ENCODE data around the gene TSHR.
"Not testable (repeated sequence)": the region's sequence is repeated elsewhere in the genome, so short reads cannot be mapped to it uniquely, and the experiment has no call there.

The TSHR gene

GRCh38 chr14:80941241-80942185 lies 13.9 kb upstream of the TSHR start, which contains the start of gene CEP128:
CEP128 (minus strand) TSS chr14:80941738.
- Mint-ChIP-seq H3K4me1 (ENCODE audit: low read depth) (peaks cover 27% of the 10 kb centered on the region), H3K4me3 (peak within 1 kb of the TSS; percentile 90), H3K27me3 (ENCODE audit: low read depth) (no peaks in the 10 kb centered on the region), H3K36me3 (ENCODE audit: low read depth) (no peaks in the 10 kb centered on the region), H3K27ac (peak within 1 kb of the TSS; percentile 90), H3K9me3 (peaks cover 5% of the 10 kb centered on the region)

- Mint-ChIP-seq H3K4me1 (ENCODE audit: low read depth) (peaks cover 29% of the 10 kb centered on the region), H3K9me3 (peaks cover 9% of the 10 kb centered on the region), H3K36me3 (ENCODE audit: low read depth) (no peaks in the 10 kb centered on the region), H3K4me3 (peak overlapping the region; percentile 90), H3K27me3 (ENCODE audit: low read depth) (no peaks in the 10 kb centered on the region), H3K27ac (peak overlapping the region; percentile 90)
Observed at GRCh38 chr14:80942191-80942600, 13.2 kb upstream of the TSHR start.

- Mint-ChIP-seq H3K4me1 (ENCODE audit: low read depth) (peaks cover 24% of the 10 kb centered on the region), H3K36me3 (ENCODE audit: low read depth) (peaks cover 1% of the 10 kb centered on the region), H3K9me3 (peaks cover 9% of the 10 kb centered on the region), H3K27me3 (ENCODE audit: low read depth) (peaks cover 12% of the 10 kb centered on the region), H3K27ac (no peak overlapping the region), H3K4me3 (no peak overlapping the region)
Observed at GRCh38 chr14:80944861-80945617, 10.4 kb upstream of the TSHR start.

GRCh38 chr14:80946187-80946586 lies 9.2 kb upstream of the TSHR start:
- H3K4me1 Mint-ChIP-seq (ENCODE audit: low read depth): peaks cover 18% of the 10 kb centered on the region
- H3K4me3 Mint-ChIP-seq: no peak overlapping the region
- H3K27me3 Mint-ChIP-seq (ENCODE audit: low read depth): peaks cover 24% of the 10 kb centered on the region
- H3K9me3 Mint-ChIP-seq: peaks cover 9% of the 10 kb centered on the region
- H3K27ac Mint-ChIP-seq: no peak overlapping the region
- H3K36me3 Mint-ChIP-seq (ENCODE audit: low read depth): peaks cover 1% of the 10 kb centered on the region

DNA sequence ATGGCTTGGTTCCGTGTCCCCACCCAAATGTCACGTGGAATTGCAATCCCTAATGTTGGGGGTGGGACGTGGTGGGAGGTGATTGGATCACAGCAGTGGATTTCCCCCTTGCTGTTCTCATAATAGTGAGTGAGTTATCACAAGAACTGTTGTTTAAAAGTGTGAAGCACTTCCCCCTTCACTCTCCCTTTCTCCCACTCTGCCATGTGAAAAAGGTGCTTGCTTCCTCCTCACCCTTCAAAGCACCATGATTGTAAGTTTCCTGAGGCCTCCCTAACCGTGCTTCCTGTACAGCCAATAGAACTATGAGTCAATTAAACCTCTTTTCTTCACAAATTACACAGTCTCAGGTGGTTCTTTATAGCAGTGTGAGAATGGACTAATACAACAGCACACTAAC lies 8.6 kb upstream of the TSHR start:
- Mint-ChIP-seq H3K9me3 (peaks cover 9% of the 10 kb centered on the region), H3K27ac (no peak overlapping the region), H3K4me3 (no peak overlapping the region), H3K36me3 (ENCODE audit: low read depth) (peaks cover 1% of the 10 kb centered on the region), H3K4me1 (ENCODE audit: low read depth) (peaks cover 16% of the 10 kb centered on the region), H3K27me3 (ENCODE audit: low read depth) (peaks cover 30% of the 10 kb centered on the region)

GRCh38 chr14:80948291-80948690 lies 7.1 kb upstream of the TSHR start:
- Mint-ChIP-seq H3K9me3 (peaks cover 9% of the 10 kb centered on the region), H3K4me3 (no peak overlapping the region), H3K4me1 (ENCODE audit: low read depth) (peaks cover 5% of the 10 kb centered on the region), H3K27me3 (ENCODE audit: low read depth) (peaks cover 42% of the 10 kb centered on the region), H3K27ac (no peak overlapping the region), H3K36me3 (ENCODE audit: low read depth) (peaks cover 1% of the 10 kb centered on the region)

DNA sequence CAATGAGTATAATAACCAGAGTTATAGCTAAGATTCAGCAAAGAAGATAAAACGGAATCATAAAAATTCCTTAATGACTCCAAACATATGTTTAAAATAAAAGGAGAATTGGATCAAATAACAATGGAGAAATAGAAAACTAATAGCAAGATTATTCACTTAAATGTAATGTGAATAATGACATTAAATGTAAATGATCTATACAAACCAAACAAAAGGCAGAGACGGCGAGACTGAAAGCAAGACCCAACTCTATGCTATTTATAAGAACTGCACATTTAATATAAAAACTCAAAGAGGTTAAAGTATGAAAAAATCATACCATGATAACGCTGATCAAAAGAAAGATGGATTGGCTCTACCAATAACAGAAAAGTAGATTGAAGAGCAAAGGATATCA lies 3.9 kb upstream of the TSHR start:
- peaks cover 13% of the 10 kb centered on the region for H3K4me1 Mint-ChIP-seq (ENCODE audit: low read depth)
- H3K27me3 Mint-ChIP-seq (ENCODE audit: low read depth): peaks cover 49% of the 10 kb centered on the region
- peaks cover 1% of the 10 kb centered on the region for H3K36me3 Mint-ChIP-seq (ENCODE audit: low read depth)
- H3K9me3 Mint-ChIP-seq: peaks cover 4% of the 10 kb centered on the region
- H3K27ac Mint-ChIP-seq: no peak overlapping the region
- no peak overlapping the region for H3K4me3 Mint-ChIP-seq

GRCh38 chr14:80953211-80953610 lies 2.2 kb upstream of the TSHR start:
- Mint-ChIP-seq H3K4me1 (ENCODE audit: low read depth) (peaks cover 25% of the 10 kb centered on the region), H3K27me3 (ENCODE audit: low read depth) (peaks cover 53% of the 10 kb centered on the region)
- not testable (repeated sequence) for H3K36me3 Mint-ChIP-seq (ENCODE audit: low read depth); H3K9me3 Mint-ChIP-seq; H3K4me3 Mint-ChIP-seq; H3K27ac Mint-ChIP-seq

- Mint-ChIP-seq H3K27me3 (ENCODE audit: low read depth) (peaks cover 43% of the 10 kb centered on the region), H3K27ac (peak overlapping the region; percentile 63), H3K9me3 (no peaks in the 10 kb centered on the region), H3K4me1 (ENCODE audit: low read depth) (peaks cover 40% of the 10 kb centered on the region), H3K4me3 (peak overlapping the region; percentile 89), H3K36me3 (ENCODE audit: low read depth) (peaks cover 7% of the 10 kb centered on the region)
Observed at GRCh38 chr14:80954687-80955299, 628 bp upstream of the TSHR start.

- Mint-ChIP-seq H3K9me3 (no peaks in the 10 kb centered on the region), H3K27me3 (ENCODE audit: low read depth) (peaks cover 30% of the 10 kb centered on the region), H3K36me3 (ENCODE audit: low read depth) (peaks cover 8% of the 10 kb centered on the region), H3K4me1 (ENCODE audit: low read depth) (peaks cover 51% of the 10 kb centered on the region), H3K27ac (no peak overlapping the region), H3K4me3 (peak overlapping the region; percentile 89)
Observed at GRCh38 chr14:80956102-80956501, 681 bp downstream of the TSHR start.

DNA sequence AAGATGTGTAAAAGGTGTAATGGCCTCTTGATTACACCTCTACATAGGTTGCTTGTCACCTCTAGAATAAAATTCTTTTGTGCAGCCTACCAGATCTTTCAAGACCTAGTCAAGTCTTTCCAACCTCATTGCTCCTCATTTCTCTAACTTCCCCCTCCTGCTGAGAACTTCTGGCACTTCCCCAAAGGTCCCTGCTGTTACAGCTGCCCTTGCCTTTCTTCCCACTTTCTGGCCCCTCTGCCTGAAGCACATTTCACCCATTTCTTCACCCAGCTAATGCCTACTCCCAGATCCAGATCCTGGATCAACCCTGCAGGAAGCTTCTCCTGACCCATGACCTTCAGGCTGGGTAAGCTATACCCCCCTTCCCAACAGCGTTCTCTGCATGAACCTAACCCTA lies 1.5 kb downstream of the TSHR start:
- Mint-ChIP-seq H3K36me3 (ENCODE audit: low read depth) (peaks cover 10% of the 10 kb centered on the region), H3K4me1 (ENCODE audit: low read depth) (peaks cover 55% of the 10 kb centered on the region), H3K27me3 (ENCODE audit: low read depth) (peaks cover 22% of the 10 kb centered on the region), H3K4me3 (peak overlapping the region; percentile 1), H3K27ac (peak overlapping the region; percentile 68), H3K9me3 (no peaks in the 10 kb centered on the region)

DNA sequence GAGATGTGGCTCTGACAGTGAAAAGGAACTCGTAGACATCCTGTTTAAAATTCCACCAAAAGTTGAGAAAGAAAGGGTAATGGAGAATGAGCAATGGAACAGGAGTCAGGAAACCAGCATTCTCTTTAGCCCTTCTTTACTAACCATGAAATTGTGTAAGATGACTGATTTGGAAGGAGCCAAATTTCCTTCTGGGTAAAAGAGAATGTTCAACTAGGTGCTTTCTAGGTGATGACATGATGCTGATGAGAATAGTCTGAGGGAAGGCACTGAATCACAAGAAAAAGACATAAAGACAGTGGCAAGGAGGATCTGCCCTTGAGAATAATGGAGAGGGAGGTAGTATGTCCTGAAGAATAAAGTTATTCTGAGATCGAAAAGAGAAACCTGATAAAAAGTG lies 2.2 kb downstream of the TSHR start:
- H3K36me3 Mint-ChIP-seq (ENCODE audit: low read depth): peaks cover 11% of the 10 kb centered on the region
- H3K4me3 Mint-ChIP-seq: peak overlapping the region; percentile 22
- H3K27ac Mint-ChIP-seq: peak overlapping the region; percentile 31

GRCh38 chr14:80958226-80958625 lies 2.8 kb downstream of the TSHR start:
- Mint-ChIP-seq H3K27ac (peak overlapping the region; percentile 90), H3K27me3 (ENCODE audit: low read depth) (peaks cover 14% of the 10 kb centered on the region), H3K9me3 (no peaks in the 10 kb centered on the region), H3K36me3 (ENCODE audit: low read depth) (peaks cover 11% of the 10 kb centered on the region), H3K4me1 (ENCODE audit: low read depth) (peaks cover 59% of the 10 kb centered on the region), H3K4me3 (peak overlapping the region; percentile 73)

More for the DNA sequence above, 2.2 kb downstream of the TSHR start:
- Mint-ChIP-seq H3K4me1 (ENCODE audit: low read depth) (peaks cover 57% of the 10 kb centered on the region), H3K9me3 (no peaks in the 10 kb centered on the region), H3K27me3 (ENCODE audit: low read depth) (peaks cover 18% of the 10 kb centered on the region)

DNA sequence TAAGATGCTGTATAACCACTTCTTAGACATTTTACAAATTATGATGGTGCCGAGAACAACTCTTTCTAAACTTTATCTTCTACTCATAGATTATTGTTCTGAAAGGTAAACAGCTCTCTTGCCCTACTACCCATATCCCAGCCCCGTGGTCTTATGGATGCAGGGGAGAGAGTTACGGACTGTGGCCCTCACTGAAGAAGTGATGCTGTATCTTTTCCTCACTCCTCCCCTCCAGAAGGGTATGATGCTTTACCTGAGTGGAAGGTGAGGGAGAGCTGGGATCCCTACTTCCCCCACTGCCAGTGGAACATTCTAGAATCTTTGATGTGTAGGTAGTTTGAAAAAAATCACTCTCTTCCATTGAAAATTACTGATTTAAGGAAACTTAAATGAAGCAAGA lies 3.5 kb downstream of the TSHR start:
- Mint-ChIP-seq H3K27ac (peak overlapping the region; percentile 90), H3K4me3 (peak overlapping the region; percentile 45)

More for the DNA sequence above, 3.5 kb downstream of the TSHR start:
- Mint-ChIP-seq H3K9me3 (no peaks in the 10 kb centered on the region), H3K36me3 (ENCODE audit: low read depth) (peaks cover 13% of the 10 kb centered on the region), H3K4me1 (ENCODE audit: low read depth) (peaks cover 59% of the 10 kb centered on the region), H3K27me3 (ENCODE audit: low read depth) (peaks cover 14% of the 10 kb centered on the region)
